Trophoblast cell (in vitro differentiated cells and primary cell): ENCODE data around the gene BAG3.

Source experiments
- DNase-seq, 2 donors: peaks; one replicate each; pipeline ENCODE4 v3.0.0-alpha.2; 2016
- H2AFZ ChIP-seq: 2 replicates; pipeline ENCODE4 v1.6.1; 2013; ENCODE audit warnings: low read length, moderate library complexity, mild to moderate bottlenecking; ENCODE audit not compliant: insufficient read depth, poor library complexity
- H2AK5ac ChIP-seq: 2 replicates; pipeline ENCODE4 v1.6.1; 2013; ENCODE audit warnings: mild to moderate bottlenecking, low read length
- H2BK120ac ChIP-seq: 2 replicates; pipeline ENCODE4 v1.6.1; 2013; ENCODE audit warnings: low read length, mild to moderate bottlenecking, moderate library complexity; ENCODE audit not compliant: insufficient read depth, poor library complexity
- H2BK12ac ChIP-seq: 2 replicates; pipeline ENCODE4 v1.6.1; 2013; ENCODE audit warnings: mild to moderate bottlenecking, low read length, moderate library complexity
- H2BK5ac ChIP-seq: 2 replicates; pipeline ENCODE4 v1.6.1; 2013; ENCODE audit warnings: low read length, low read depth, moderate library complexity, mild to moderate bottlenecking; ENCODE audit not compliant: poor library complexity
- H3K14ac ChIP-seq: 2 replicates; pipeline ENCODE4 v1.6.1; 2013; ENCODE audit warnings: mild to moderate bottlenecking, low read length
- H3K18ac ChIP-seq: 2 replicates; pipeline ENCODE4 v1.6.1; 2013; ENCODE audit warnings: mild to moderate bottlenecking, low read length
- H3K23ac ChIP-seq: 2 replicates; pipeline ENCODE4 v1.6.1; 2013; ENCODE audit warnings: low read length
- H3K27ac ChIP-seq: 2 replicates; pipeline ENCODE4 v1.5.1; 2013; ENCODE audit warnings: low read depth, mild to moderate bottlenecking, inconsistent platforms, low read length, moderate library complexity
- H3K27me3 ChIP-seq: 2 replicates; pipeline ENCODE4 v1.6.1; 2013; ENCODE audit warnings: inconsistent platforms, mild to moderate bottlenecking, low read length, moderate library complexity; ENCODE audit not compliant: insufficient read depth
- H3K36me3 ChIP-seq, 2 experiments: 1 replicate in 1 of 2; 2 replicates in 1 of 2; pipeline ENCODE4 v1.6.1; 2013; ENCODE audit warnings: low read length in 2 of 2, mild to moderate bottlenecking in 2 of 2, moderate library complexity in 1 of 2; ENCODE audit not compliant: insufficient read depth in 2 of 2, control insufficient read depth in 1 of 2
- H3K4ac ChIP-seq: 2 replicates; pipeline ENCODE4 v1.6.1; 2013; ENCODE audit warnings: low read depth, mild to moderate bottlenecking, low read length, moderate library complexity
- H3K4me1 ChIP-seq, 2 experiments: 1 replicate in 1 of 2; 2 replicates in 1 of 2; pipeline ENCODE4 v1.6.1; 2013; ENCODE audit warnings: low read length in 2 of 2, mild to moderate bottlenecking in 2 of 2, moderate library complexity in 1 of 2; ENCODE audit not compliant: insufficient read depth in 2 of 2, control insufficient read depth in 1 of 2
- H3K4me2 ChIP-seq: 2 replicates; pipeline ENCODE4 v1.6.1; 2013; ENCODE audit warnings: inconsistent platforms, mild to moderate bottlenecking, low read length, moderate library complexity
- H3K4me3 ChIP-seq: 2 replicates; pipeline ENCODE4 v1.5.1; 2013; ENCODE audit warnings: mild to moderate bottlenecking, low read depth, low read length, inconsistent platforms
- H3K79me1 ChIP-seq: one replicate; pipeline ENCODE4 v1.6.1; 2013; ENCODE audit warnings: low read length
- H3K79me2 ChIP-seq: 2 replicates; pipeline ENCODE4 v1.6.1; 2013; ENCODE audit warnings: low read length, mild to moderate bottlenecking; ENCODE audit not compliant: control insufficient read depth, insufficient read depth, poor library complexity
- H3K9ac ChIP-seq: 2 replicates; pipeline ENCODE4 v1.6.1; 2013; ENCODE audit warnings: mild to moderate bottlenecking, low read length
- H3K9me3 ChIP-seq: 2 replicates; pipeline ENCODE4 v1.6.1; 2013; ENCODE audit warnings: low read depth, mild to moderate bottlenecking, control low read depth, inconsistent platforms, low read length; ENCODE audit not compliant: insufficient read depth
- H4K12ac ChIP-seq: 2 replicates; pipeline ENCODE4 v1.6.1; 2013; ENCODE audit warnings: low read depth, mild to moderate bottlenecking, low read length, moderate library complexity
- H4K8ac ChIP-seq: 2 replicates; pipeline ENCODE4 v1.6.1; 2013; ENCODE audit warnings: low read depth, mild to moderate bottlenecking, low read length, moderate library complexity
- H4K91ac ChIP-seq: one replicate; pipeline ENCODE4 v1.6.1; 2013; ENCODE audit warnings: low read depth, mild to moderate bottlenecking, low read length, moderate library complexity
- WGBS: extraction: QIAGEN DNeasy Blood & Tissue Kit; methylation state at CpG from one replicate; pipeline ENCODE4 v1.1.7; 2013; ENCODE audit warnings: missing lambda C conversion rate; ENCODE audit not compliant: insufficient read length, insufficient coverage; ENCODE audit errors: extremely low coverage; 5-methylcytosine and 5-hydroxymethylcytosine counted together

BAG3 gene

DNA sequence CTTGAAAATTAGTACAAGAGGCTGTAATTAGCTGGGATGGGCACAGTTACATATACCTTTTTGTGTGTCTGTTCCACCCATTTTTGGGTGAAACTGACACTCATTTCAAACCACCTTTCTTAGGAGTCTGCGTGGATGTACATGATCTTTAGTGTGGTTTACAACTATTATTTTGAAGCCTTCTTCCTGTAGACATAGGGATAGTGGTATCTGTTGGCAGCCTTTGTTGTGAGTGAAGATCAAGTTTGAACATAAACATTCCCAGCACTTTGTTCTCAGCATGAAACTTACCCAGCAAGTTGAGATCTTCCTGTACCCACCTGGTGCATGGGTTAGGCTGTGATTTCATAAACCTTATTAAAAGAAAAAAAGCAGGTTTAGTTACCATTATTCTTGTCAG lies 2.0 kb downstream of the BAG3 start:
- no peak overlapping the region for H2BK12ac ChIP-seq
- no peak overlapping the region for H2AK5ac ChIP-seq
- H3K14ac ChIP-seq: no peak overlapping the region
- H3K4me1 ChIP-seq: peaks cover 18 to 33% of the 10 kb centered on the region in 2 experiments
- peak overlapping the region; percentile 61 for H3K4me2 ChIP-seq
- H4K8ac ChIP-seq: no peak overlapping the region
- no peak overlapping the region for H3K9ac ChIP-seq
- no peak overlapping the region for H3K23ac ChIP-seq
- no CpG with 5 or more reads among the region's 1 CpG for WGBS
- peak overlapping the region; percentile 19 for H3K4ac ChIP-seq
- peaks cover 10 to 13% of the 10 kb centered on the region in 2 experiments for H3K36me3 ChIP-seq
- no peak overlapping the region for H3K4me3 ChIP-seq
- H2BK120ac ChIP-seq: no peak overlapping the region
- no peak overlapping the region for H4K91ac ChIP-seq
- DNase-seq: no peak
- H3K79me1 ChIP-seq: peaks cover 20% of the 10 kb centered on the region
- H3K27ac ChIP-seq: no peak overlapping the region
- no peak overlapping the region for H2AFZ ChIP-seq
- H2BK5ac ChIP-seq: no peak overlapping the region
- peaks cover 30% of the 10 kb centered on the region for H3K79me2 ChIP-seq
- no peaks in the 10 kb centered on the region for H3K9me3 ChIP-seq
- no peak overlapping the region for H4K12ac ChIP-seq
- H3K18ac ChIP-seq: no peak overlapping the region
- H3K27me3 ChIP-seq: no peaks in the 10 kb centered on the region

DNA sequence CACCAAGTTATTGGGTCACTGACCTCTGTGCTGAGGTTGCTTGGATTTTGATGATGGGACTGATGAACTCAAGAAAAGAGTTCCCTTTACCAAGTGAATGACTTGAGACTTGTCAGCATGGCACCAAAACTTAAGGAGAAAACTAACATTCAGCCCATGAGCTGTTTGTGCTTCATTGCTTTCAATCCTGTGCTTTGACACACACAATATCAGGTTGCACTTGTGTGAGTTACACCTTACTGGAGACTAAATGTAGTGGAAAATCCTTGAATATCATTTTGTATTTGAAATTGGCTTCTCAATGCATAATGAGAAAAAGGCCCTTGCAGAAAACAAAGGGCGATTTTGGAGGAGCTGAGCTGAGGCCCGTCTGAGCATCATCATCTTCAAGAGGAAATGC lies 2.7 kb downstream of the BAG3 start:
- Histone ChIP-seq H3K9me3 (no peaks in the 10 kb centered on the region), H2AK5ac (no peak overlapping the region)
- no CpG with 5 or more reads among the region's 2 CpGs for WGBS

DNA sequence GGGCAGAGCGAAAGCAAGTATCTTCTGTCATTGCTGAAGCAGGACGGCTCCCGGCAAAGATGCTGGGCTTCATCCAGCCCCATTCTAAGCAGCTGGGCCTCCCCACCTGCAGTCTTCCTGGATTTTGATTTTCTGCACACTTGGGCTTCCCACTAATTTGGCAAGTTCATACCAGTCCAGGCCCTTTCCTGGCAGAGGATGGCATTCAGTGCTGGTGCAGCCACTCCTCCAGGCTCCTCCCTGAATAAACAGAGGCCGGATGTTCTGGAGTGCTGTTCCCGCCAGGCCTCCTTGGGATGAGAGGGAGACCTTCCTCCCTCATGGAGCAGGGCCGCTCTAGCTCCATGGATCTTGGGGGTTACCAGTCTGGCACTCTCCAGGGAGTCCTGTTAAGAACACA lies 3.4 kb downstream of the BAG3 start:
- Histone ChIP-seq H3K27me3 (no peaks in the 10 kb centered on the region), H3K18ac (peak overlapping the region; percentile 24), H3K4me2 (peak overlapping the region; percentile 10), H4K12ac (no peak overlapping the region), H3K9me3 (peaks cover 2% of the 10 kb centered on the region), H2AK5ac (no peak overlapping the region), H3K79me1 (peaks cover 31% of the 10 kb centered on the region), H2BK120ac (no peak overlapping the region), H3K4me1 (peaks cover 30 to 45% of the 10 kb centered on the region in 2 experiments), H3K4me3 (no peak overlapping the region), H2BK5ac (no peak overlapping the region), H3K79me2 (peaks cover 38% of the 10 kb centered on the region), H3K9ac (no peak overlapping the region), H3K36me3 (peaks cover 10 to 19% of the 10 kb centered on the region in 2 experiments), H3K14ac (no peak overlapping the region), H3K27ac (peak overlapping the region; percentile 37), H2BK12ac (no peak overlapping the region), H3K4ac (peak overlapping the region; percentile 87), H3K23ac (no peak overlapping the region), H4K8ac (no peak overlapping the region), H4K91ac (no peak overlapping the region), H2AFZ (no peak overlapping the region)
- no CpG with 5 or more reads among the region's 6 CpGs for WGBS
- DNase-seq: no peak

More for the DNA sequence above, 2.7 kb downstream of the BAG3 start:
- Histone ChIP-seq H3K4me2 (peak overlapping the region; percentile 2), H3K4me3 (no peak overlapping the region), H4K8ac (no peak overlapping the region), H3K36me3 (peaks cover 10 to 15% of the 10 kb centered on the region in 2 experiments), H3K14ac (no peak overlapping the region), H4K91ac (no peak overlapping the region), H2BK12ac (no peak overlapping the region), H2AFZ (no peak overlapping the region), H3K23ac (no peak overlapping the region), H3K4ac (peak overlapping the region; percentile 87), H3K79me2 (peaks cover 33% of the 10 kb centered on the region), H4K12ac (no peak overlapping the region), H3K27ac (no peak overlapping the region), H3K4me1 (peaks cover 24 to 38% of the 10 kb centered on the region in 2 experiments), H2BK120ac (no peak overlapping the region), H2BK5ac (no peak overlapping the region), H3K27me3 (no peaks in the 10 kb centered on the region), H3K9ac (no peak overlapping the region), H3K79me1 (peaks cover 25% of the 10 kb centered on the region), H3K18ac (no peak overlapping the region)
- DNase-seq: no peak

DNA sequence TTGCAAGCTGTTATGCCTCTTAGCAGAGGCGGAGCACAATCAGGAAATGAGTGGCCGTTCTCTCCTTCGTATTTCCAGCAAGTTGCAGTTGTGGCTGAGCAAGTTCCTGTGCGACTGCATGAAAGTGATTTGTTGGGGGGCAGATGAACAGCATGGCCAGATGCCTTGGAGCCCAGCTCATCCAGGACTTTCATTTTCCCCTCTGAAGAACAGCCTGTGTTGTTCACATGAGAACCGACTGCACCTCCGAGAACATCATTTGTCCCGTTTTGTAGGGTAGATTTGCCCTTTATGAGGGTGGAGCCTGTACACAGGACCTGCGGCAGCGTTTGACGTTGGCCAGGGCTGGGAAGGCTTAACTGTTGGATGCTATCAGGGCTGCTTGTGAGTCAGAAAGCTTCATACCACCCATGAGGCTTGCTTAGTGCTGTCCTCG lies 4.4 kb downstream of the BAG3 start:
- H3K18ac ChIP-seq: no peak overlapping the region
- H3K79me1 ChIP-seq: peaks cover 33% of the 10 kb centered on the region
- H3K27me3 ChIP-seq: no peaks in the 10 kb centered on the region
- H4K8ac ChIP-seq: no peak overlapping the region
- no peak overlapping the region for H2BK5ac ChIP-seq
- no peak overlapping the region for H3K14ac ChIP-seq
- no peak overlapping the region for H3K4ac ChIP-seq
- no peak overlapping the region for H3K4me3 ChIP-seq
- no peak overlapping the region for H2BK120ac ChIP-seq
- H3K36me3 ChIP-seq: peaks cover 10 to 19% of the 10 kb centered on the region in 2 experiments
- no peak overlapping the region for H2AK5ac ChIP-seq
- H3K23ac ChIP-seq: no peak overlapping the region
- H4K91ac ChIP-seq: no peak overlapping the region
- DNase-seq: peak; percentile 77 to 84
- peaks cover 36 to 54% of the 10 kb centered on the region in 2 experiments for H3K4me1 ChIP-seq
- peaks cover 2% of the 10 kb centered on the region for H3K9me3 ChIP-seq
- peaks cover 38% of the 10 kb centered on the region for H3K79me2 ChIP-seq
- H3K4me2 ChIP-seq: peak overlapping the region; percentile 7
- no peak overlapping the region for H3K9ac ChIP-seq
- WGBS: no CpG with 5 or more reads among the region's 11 CpGs
- no peak overlapping the region for H4K12ac ChIP-seq
- no peak overlapping the region for H2AFZ ChIP-seq
- H2BK12ac ChIP-seq: no peak overlapping the region
- peak overlapping the region; percentile 37 for H3K27ac ChIP-seq
